ENCODE data around the gene KRT74. TPM values are rescaled to one million over a fixed set of nuclear protein-coding genes. Genes with fewer than 3 reads are reported as not detected.

Gene KRT74
- polyA plus RNA-seq, 1 experiment, result not detected

DNA sequence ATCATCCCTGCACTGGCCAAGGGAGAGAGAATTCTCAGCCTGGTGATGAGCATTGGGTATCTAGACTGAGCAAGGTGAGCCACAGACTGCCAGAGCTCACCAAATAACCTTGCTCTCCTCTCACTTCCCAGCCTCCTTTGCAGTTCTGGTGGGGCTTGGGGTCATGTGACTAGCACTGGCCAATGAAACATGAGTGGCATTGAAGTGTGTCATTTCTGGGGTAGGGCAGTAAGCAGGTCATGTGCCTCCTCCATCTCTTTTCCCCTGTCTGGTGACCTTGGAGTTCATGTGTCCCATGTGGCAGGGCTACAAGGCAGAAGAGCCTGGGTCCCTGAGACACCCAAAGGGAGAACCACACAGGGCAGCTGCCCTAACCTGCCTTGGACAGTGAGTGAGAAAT lies 31.2 kb upstream of the KRT74 start:
- Histone ChIP-seq H3K36me3 (ENCODE audit: control insufficient read depth, insufficient read depth, low read length) (no peaks in the 10 kb centered on the region), H3K27me3 (ENCODE audit: control insufficient read depth, insufficient read depth, low read length) (peaks cover 19% of the 10 kb centered on the region), H3K4me3 (ENCODE audit: low read depth, low read length) (no peak overlapping the region)
- no peak for DNase-seq (ENCODE audit: low read depth)
- TF ChIP-seq, protein P1, sequence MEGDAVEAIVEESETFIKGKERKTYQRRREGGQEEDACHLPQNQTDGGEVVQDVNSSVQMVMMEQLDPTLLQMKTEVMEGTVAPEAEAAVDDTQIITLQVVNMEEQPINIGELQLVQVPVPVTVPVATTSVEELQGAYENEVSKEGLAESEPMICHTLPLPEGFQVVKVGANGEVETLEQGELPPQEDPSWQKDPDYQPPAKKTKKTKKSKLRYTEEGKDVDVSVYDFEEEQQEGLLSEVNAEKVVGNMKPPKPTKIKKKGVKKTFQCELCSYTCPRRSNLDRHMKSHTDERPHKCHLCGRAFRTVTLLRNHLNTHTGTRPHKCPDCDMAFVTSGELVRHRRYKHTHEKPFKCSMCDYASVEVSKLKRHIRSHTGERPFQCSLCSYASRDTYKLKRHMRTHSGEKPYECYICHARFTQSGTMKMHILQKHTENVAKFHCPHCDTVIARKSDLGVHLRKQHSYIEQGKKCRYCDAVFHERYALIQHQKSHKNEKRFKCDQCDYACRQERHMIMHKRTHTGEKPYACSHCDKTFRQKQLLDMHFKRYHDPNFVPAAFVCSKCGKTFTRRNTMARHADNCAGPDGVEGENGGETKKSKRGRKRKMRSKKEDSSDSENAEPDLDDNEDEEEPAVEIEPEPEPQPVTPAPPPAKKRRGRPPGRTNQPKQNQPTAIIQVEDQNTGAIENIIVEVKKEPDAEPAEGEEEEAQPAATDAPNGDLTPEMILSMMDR (IDR thresholded peaks at IDR 0.05; ENCODE audit: insufficient read depth, low read depth, low read length), result no peak
- CTCF ChIA-PET, result interaction anchor here (2.7 kb wide), 1 partner anchor 261 kb away, joined by 6 read pairs; no protein-coding TSS in a partner anchor
- POLR2A ChIA-PET, result no interaction called here

DNA sequence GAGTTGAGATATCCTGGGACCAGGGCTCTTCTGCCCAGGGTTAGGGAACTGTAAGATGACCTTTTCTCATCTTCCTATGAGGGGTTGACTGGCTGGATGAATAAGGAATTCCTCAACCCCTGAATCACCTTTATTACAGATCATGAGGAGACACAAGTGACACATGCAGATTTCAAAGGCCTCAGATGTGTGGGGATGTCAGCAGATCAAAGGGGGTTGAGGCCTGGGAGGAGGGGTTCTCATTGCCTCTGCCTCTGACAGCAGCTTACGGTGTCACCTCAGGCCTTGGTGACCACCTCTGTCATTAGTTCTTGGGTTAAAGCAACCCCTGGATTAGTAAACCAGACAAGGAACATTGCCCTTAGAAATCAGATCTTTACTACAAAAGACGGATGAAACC lies 29.7 kb upstream of the KRT74 start:
- ChIA-PET POLR2A (no interaction called here), CTCF (no interaction called here)
- TF ChIP-seq, protein P1 (IDR thresholded peaks at IDR 0.05; ENCODE audit: insufficient read depth, low read depth, low read length), result no peak
- Histone ChIP-seq H3K4me3 (ENCODE audit: low read depth, low read length) (no peak overlapping the region), H3K27me3 (ENCODE audit: control insufficient read depth, insufficient read depth, low read length) (peaks cover 22% of the 10 kb centered on the region), H3K36me3 (ENCODE audit: control insufficient read depth, insufficient read depth, low read length) (no peaks in the 10 kb centered on the region)
- no peak for DNase-seq (ENCODE audit: low read depth)

DNA sequence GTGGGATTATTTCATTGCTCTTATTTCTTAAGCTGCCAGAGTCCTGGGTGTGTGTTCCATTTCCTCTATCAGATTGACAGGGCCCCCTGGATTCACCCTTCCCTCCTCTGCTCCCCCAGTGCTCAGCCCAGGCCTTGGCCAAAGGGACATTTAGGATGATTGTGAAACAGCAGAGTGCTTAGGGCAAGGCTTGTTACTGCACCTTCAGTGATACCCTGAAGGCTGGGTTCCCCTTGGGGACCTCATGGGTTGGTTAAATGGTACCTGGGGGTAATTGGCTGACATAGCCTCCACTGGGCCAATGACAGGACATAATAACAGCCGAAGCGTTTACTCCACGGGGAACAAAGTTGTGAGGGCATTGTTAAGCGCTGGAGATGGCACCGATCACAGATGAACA lies 28.9 kb upstream of the KRT74 start:
- TF ChIP-seq, protein P1 (IDR thresholded peaks at IDR 0.05; ENCODE audit: insufficient read depth, low read depth, low read length), result no peak
- no peak overlapping the region for H3K4me3 ChIP-seq (ENCODE audit: low read depth, low read length)
- no peak for DNase-seq (ENCODE audit: low read depth)
- ChIA-PET CTCF (interaction anchor here (1.1 kb wide), 1 partner anchor 265 kb away, joined by 3 read pairs; no protein-coding TSS in a partner anchor), POLR2A (no interaction called here)
- peaks cover 21% of the 10 kb centered on the region for H3K27me3 ChIP-seq (ENCODE audit: control insufficient read depth, insufficient read depth, low read length)
- no peaks in the 10 kb centered on the region for H3K36me3 ChIP-seq (ENCODE audit: control insufficient read depth, insufficient read depth, low read length)

DNA sequence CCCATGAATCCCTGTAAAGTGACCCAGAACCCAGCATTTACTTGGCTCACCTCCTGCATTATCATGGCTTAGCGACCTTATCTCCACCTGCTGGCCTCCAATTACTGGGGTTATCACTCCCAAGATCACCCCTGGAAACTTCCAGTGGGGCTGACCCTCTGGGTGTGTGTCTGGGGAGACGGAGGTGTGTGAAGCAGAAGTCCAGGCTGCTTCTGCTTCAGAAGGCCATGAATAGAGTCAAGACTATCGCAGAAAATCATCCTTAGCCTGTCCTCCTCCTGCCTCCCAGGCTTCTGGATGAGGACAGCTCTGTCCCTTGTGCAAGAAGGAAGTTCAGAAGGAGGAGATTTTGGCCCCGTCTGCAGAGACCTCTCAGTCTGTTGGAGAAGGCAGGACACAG lies 28.0 kb upstream of the KRT74 start:
- CTCF ChIA-PET, result interaction anchor here (1.1 kb wide), 1 partner anchor 264 kb away, joined by 3 read pairs; no protein-coding TSS in a partner anchor
- no peak overlapping the region for H3K4me3 ChIP-seq (ENCODE audit: low read depth, low read length)
- POLR2A ChIA-PET, result no interaction called here
- H3K27me3 ChIP-seq (ENCODE audit: control insufficient read depth, insufficient read depth, low read length), result peaks cover 21% of the 10 kb centered on the region
- TF ChIP-seq, protein P1 (IDR thresholded peaks at IDR 0.05; ENCODE audit: insufficient read depth, low read depth, low read length), result no peak
- no peaks in the 10 kb centered on the region for H3K36me3 ChIP-seq (ENCODE audit: control insufficient read depth, insufficient read depth, low read length)
- DNase-seq (ENCODE audit: low read depth), result no peak

DNA sequence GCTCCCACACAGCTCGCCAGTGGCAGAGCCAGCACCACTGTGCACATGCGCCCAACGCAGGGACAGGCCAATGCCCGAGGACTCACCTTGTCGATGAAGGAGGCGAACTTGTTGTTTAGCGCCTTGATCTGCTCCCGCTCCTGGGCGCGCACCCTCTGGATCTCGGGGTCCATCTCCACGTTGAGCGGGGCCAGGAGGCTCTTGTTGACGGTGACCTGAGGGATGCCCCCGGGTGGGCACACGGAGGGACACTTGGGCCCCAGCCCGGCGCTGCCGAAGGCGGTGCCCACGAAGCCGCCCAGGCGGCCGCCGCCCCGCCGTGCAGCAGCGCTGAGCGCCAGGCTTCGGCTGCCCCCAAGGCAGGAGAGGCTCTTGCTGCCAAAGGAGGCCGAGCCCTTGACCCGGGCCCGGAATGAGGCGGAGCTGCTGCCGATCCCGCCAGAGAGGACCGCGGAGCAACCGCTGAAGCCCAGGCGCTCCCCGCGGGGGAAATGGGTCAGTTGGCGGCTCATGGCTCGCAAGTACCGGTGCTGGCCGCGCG lies 27.4 kb upstream of the KRT74 start, which contains the start of gene KRT72:
Gene KRT72 (minus strand): TSS at position 523 of the 541 bp plus-strand sequence. CDS start 11 bp downstream, at position 512.
- Histone ChIP-seq H3K27me3 (ENCODE audit: control insufficient read depth, insufficient read depth, low read length) (peaks cover 21% of the 10 kb centered on the region), H3K36me3 (ENCODE audit: control insufficient read depth, insufficient read depth, low read length) (no peaks in the 10 kb centered on the region), H3K4me3 (ENCODE audit: low read depth, low read length) (no peak within 1 kb of the TSS)
- TF ChIP-seq, protein P1 (IDR thresholded peaks at IDR 0.05; ENCODE audit: insufficient read depth, low read depth, low read length), result no peak
- ChIA-PET POLR2A (no interaction called here), CTCF (no interaction called here)
- no peak for DNase-seq (ENCODE audit: low read depth)
